WTC11 (cell line): Measurements from ENCODE around the gene CLEC4D. TPM values are rescaled to one million over a fixed set of nuclear protein-coding genes. Genes with fewer than 3 reads are reported as not detected.

ENCODE experiments used
- ATAC-seq: fragments of 200-7000 bp; cut with Tn5 transposase; 2 replicates; pipeline ENCODE4 v1.10.0; 2021; ENCODE audit warnings: mild to moderate bottlenecking, moderate library complexity
- Bru-seq: library from RNA; stranded (reverse); fragments of 400-500 nt; gene quantifications from one replicate; lab custom pipeline; 2021; lab: Mats Ljungman, UMichigan
- CTCF ChIA-PET: fragments of 300-600 bp; sonication (Branson Sonifier 250); formaldehyde crosslinking; loops from one replicate; lab custom pipeline; 2021; ENCODE audit warnings: antibody characterized with exemption; lab: Charles Lee
- POLR2A ChIA-PET: fragments of 350-600 bp; sonication (Branson Sonifier 250); formaldehyde crosslinking; loops from one replicate; lab custom pipeline; 2021; ENCODE audit warnings: antibody characterized with exemption; lab: Charles Lee
- DNase-seq: peaks from one replicate; pipeline ENCODE4 v3.0.0; 2021; ENCODE audit warnings: low spot score
- H3K27ac Mint-ChIP-seq: 2 replicates; pipeline ENCODE4 v1.8.0; 2021; ENCODE audit warnings: mixed read lengths
- H3K27me3 Mint-ChIP-seq: 2 replicates; pipeline ENCODE4 v1.8.0; 2021; ENCODE audit warnings: low read depth, mild to moderate bottlenecking, moderate library complexity, mixed read lengths
- H3K36me3 Mint-ChIP-seq: 2 replicates; pipeline ENCODE4 v1.8.0; 2021; ENCODE audit warnings: mixed read lengths
- H3K4me1 Mint-ChIP-seq: 2 replicates; pipeline ENCODE4 v1.8.0; 2022; ENCODE audit warnings: mixed read lengths
- H3K4me3 Mint-ChIP-seq: 2 replicates; pipeline ENCODE4 v1.8.0; 2021; ENCODE audit warnings: mild to moderate bottlenecking, moderate library complexity, mixed read lengths
- H3K9me3 Mint-ChIP-seq: 2 replicates; pipeline ENCODE4 v1.8.0; 2021; ENCODE audit warnings: mixed read lengths
- AR ChIP-seq: fragments of 250-450 bp; sonication (Bioruptor Pico); IDR thresholded peaks from 2 replicates; pipeline ENCODE4 v1.9.0; 2021; ENCODE audit warnings: mild to moderate bottlenecking
- E2F5 ChIP-seq: sonication (generic); formaldehyde crosslinking; IDR thresholded peaks from 2 replicates; pipeline ENCODE4 v1.8.1; 2022; ENCODE audit warnings: mild to moderate bottlenecking, moderate library complexity, missing genetic modification reagents
- ESRRA ChIP-seq: sonication (generic); formaldehyde crosslinking; IDR thresholded peaks from 2 replicates; pipeline ENCODE4 v1.8.1; 2022; ENCODE audit warnings: mild to moderate bottlenecking, missing genetic modification reagents, borderline replicate concordance
- FOXJ3 ChIP-seq: sonication (generic); formaldehyde crosslinking; IDR thresholded peaks from 2 replicates; pipeline ENCODE4 v1.9.0; 2021; ENCODE audit warnings: missing genetic modification reagents, mild to moderate bottlenecking, borderline replicate concordance
- GABPB1 ChIP-seq: sonication (generic); formaldehyde crosslinking; IDR thresholded peaks from 2 replicates; pipeline ENCODE4 v1.8.1; 2023; ENCODE audit warnings: mild to moderate bottlenecking, missing genetic modification reagents
- IRF1 ChIP-seq: sonication (generic); formaldehyde crosslinking; IDR thresholded peaks from 2 replicates; pipeline ENCODE4 v1.8.0; 2023; ENCODE audit warnings: missing genetic modification reagents
- IRF2 ChIP-seq: sonication (generic); formaldehyde crosslinking; IDR thresholded peaks from 2 replicates; pipeline ENCODE4 v1.8.0; 2022; ENCODE audit warnings: low read depth, missing genetic modification reagents, borderline replicate concordance
- MAX ChIP-seq: sonication (generic); formaldehyde crosslinking; IDR thresholded peaks from 2 replicates; pipeline ENCODE4 v1.8.0; 2022; ENCODE audit warnings: mild to moderate bottlenecking, missing genetic modification reagents
- PRRX2 ChIP-seq: fragments of 250-450 bp; sonication (Bioruptor Pico); IDR thresholded peaks from 2 replicates; pipeline ENCODE4 v1.8.0; 2021; ENCODE audit warnings: mild to moderate bottlenecking
- TEAD4 ChIP-seq: sonication (generic); formaldehyde crosslinking; IDR thresholded peaks from 2 replicates; pipeline ENCODE4 v1.8.0; 2022; ENCODE audit warnings: mild to moderate bottlenecking, missing genetic modification reagents
- TP53 ChIP-seq: sonication (generic); formaldehyde crosslinking; IDR thresholded peaks from 2 replicates; pipeline ENCODE4 v1.8.1; 2023; ENCODE audit warnings: mild to moderate bottlenecking, missing genetic modification reagents
- ZNF232 ChIP-seq: sonication (generic); formaldehyde crosslinking; IDR thresholded peaks from 2 replicates; pipeline ENCODE4 v1.8.0; 2022; ENCODE audit warnings: mild to moderate bottlenecking, missing genetic modification reagents
- long read RNA-seq, 3 experiments: library from RNA in 1 of 3; library from capped mRNA in 1 of 3; library from polyadenylated mRNA in 1 of 3; unstranded in 2 of 3; stranded (forward) in 1 of 3; transcript quantifications; one replicate each; pipeline ENCODE4 v2.0.0, GENCODE V29; 2021
- total RNA-seq: library from RNA; stranded (reverse); gene quantifications from 3 replicates; pipeline ENCODE4 v1.2.3, GENCODE V29; 2021
- TF ChIP-seq, protein P1 (sequence below): sonication (generic); formaldehyde crosslinking; IDR thresholded peaks from 2 replicates; pipeline ENCODE4 v1.8.1; 2023; ENCODE audit warnings: mild to moderate bottlenecking, missing genetic modification reagents
- TF ChIP-seq, protein P2 (sequence below): sonication (generic); formaldehyde crosslinking; IDR thresholded peaks from 2 replicates; pipeline ENCODE4 v1.8.1; 2023; ENCODE audit warnings: mild to moderate bottlenecking, missing genetic modification reagents
- TF ChIP-seq, protein P3 (sequence below): fragments of 250-450 bp; sonication (Bioruptor Pico); IDR thresholded peaks from 2 replicates; pipeline ENCODE4 v1.9.0; 2021; ENCODE audit warnings: mild to moderate bottlenecking

The CLEC4D gene
- total RNA-seq (0.09 to 0.16 TPM in 2 of 3 replicates, not detected in the other), Bru-seq, nascent RNA (percentile 24 among the genes with signal in this experiment)
- long read RNA-seq, experiment 1 = 0 reads
- long read RNA-seq, experiment 2 = 0 reads
- long read RNA-seq, experiment 3 = 0 reads

DNA sequence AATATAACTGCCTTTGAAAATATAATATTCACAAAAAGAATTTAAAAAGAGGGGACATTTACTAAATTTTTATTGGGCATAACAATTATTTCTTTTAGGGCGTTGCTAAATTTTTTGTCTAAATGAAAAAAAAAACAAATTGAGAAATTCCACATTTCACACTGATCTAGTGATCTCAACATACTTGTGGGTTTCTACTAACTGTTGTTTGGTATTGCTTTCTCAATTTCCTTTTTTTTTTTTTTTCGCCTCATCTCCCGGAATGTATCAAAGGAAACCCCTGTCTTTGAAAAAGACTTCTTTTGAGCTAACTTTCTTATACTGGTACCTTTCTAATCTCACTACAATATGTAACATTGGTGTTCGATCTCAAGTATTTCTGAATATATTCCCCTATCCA lies at the start of gene CLEC4D:
Gene CLEC4D (plus strand): TSS at position 248 of the 400 bp plus-strand sequence. CDS start 230 bp downstream, outside the sequence.
- H3K27ac Mint-ChIP-seq = no peak within 1 kb of the TSS
- H3K27me3 Mint-ChIP-seq = no peaks in the 10 kb centered on the region
- TF ChIP-seq TP53 (CRISPR knock-in tag) (no peak), ZNF232 (CRISPR knock-in tag) (no peak), IRF2 (CRISPR knock-in tag) (no peak), FOXJ3 (CRISPR knock-in tag) (no peak), TEAD4 (CRISPR knock-in tag) (no peak), ESRRA (no peak), AR (no peak), PRRX2 (no peak)
- TF ChIP-seq, protein P1, sequence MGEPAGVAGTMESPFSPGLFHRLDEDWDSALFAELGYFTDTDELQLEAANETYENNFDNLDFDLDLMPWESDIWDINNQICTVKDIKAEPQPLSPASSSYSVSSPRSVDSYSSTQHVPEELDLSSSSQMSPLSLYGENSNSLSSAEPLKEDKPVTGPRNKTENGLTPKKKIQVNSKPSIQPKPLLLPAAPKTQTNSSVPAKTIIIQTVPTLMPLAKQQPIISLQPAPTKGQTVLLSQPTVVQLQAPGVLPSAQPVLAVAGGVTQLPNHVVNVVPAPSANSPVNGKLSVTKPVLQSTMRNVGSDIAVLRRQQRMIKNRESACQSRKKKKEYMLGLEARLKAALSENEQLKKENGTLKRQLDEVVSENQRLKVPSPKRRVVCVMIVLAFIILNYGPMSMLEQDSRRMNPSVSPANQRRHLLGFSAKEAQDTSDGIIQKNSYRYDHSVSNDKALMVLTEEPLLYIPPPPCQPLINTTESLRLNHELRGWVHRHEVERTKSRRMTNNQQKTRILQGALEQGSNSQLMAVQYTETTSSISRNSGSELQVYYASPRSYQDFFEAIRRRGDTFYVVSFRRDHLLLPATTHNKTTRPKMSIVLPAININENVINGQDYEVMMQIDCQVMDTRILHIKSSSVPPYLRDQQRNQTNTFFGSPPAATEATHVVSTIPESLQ = no peak
- TF ChIP-seq, protein P2, sequence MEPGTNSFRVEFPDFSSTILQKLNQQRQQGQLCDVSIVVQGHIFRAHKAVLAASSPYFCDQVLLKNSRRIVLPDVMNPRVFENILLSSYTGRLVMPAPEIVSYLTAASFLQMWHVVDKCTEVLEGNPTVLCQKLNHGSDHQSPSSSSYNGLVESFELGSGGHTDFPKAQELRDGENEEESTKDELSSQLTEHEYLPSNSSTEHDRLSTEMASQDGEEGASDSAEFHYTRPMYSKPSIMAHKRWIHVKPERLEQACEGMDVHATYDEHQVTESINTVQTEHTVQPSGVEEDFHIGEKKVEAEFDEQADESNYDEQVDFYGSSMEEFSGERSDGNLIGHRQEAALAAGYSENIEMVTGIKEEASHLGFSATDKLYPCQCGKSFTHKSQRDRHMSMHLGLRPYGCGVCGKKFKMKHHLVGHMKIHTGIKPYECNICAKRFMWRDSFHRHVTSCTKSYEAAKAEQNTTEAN (CRISPR knock-in tag) = no peak
- TF ChIP-seq, protein P3, sequence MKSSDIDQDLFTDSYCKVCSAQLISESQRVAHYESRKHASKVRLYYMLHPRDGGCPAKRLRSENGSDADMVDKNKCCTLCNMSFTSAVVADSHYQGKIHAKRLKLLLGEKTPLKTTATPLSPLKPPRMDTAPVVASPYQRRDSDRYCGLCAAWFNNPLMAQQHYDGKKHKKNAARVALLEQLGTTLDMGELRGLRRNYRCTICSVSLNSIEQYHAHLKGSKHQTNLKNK (CRISPR knock-in tag) = no peak
- ChIA-PET CTCF (interaction anchor here (1.4 kb wide), 1 partner anchor 31 kb away, joined by 4 read pairs; no protein-coding TSS in a partner anchor), POLR2A (no interaction called here)
- H3K9me3 Mint-ChIP-seq = no peaks in the 10 kb centered on the region
- H3K4me1 Mint-ChIP-seq = peaks cover 17% of the 10 kb centered on the region
- DNase-seq = no peak
- H3K36me3 Mint-ChIP-seq = no peaks in the 10 kb centered on the region
- no peak for ATAC-seq
- H3K4me3 Mint-ChIP-seq = no peak within 1 kb of the TSS

- Mint-ChIP-seq H3K9me3 (peaks cover 24% of the 10 kb centered on the region), H3K4me1 (peaks cover 19% of the 10 kb centered on the region), H3K4me3 (no peak overlapping the region), H3K27me3 (no peaks in the 10 kb centered on the region), H3K36me3 (peaks cover 17% of the 10 kb centered on the region), H3K27ac (no peak overlapping the region)
- ChIA-PET CTCF (no interaction called here), POLR2A (no interaction called here)
- DNase-seq (no peak), ATAC-seq (no peak)
- TF ChIP-seq, protein P1 = no peak
- TF ChIP-seq GABPB1 = no peak
- TF ChIP-seq IRF1 (CRISPR knock-in tag) = no peak
- no peak for TF ChIP-seq MAX (CRISPR knock-in tag)
- no peak for TF ChIP-seq E2F5
Measured at GRCh38 chr12:8465301-8465996, 47.9 kb upstream of the CLEC4D start.
